Measurements from ENCODE around the gene OR51B2.

GRCh38 chr11:5289696-5290095 is 34.4 kb downstream of the OR51B2 start:
- no peak for TF ChIP-seq CTCF (IDR thresholded peaks at IDR 0.05; ENCODE audit: low read length)
- TF ChIP-seq EZH2phosphoT487 (IDR thresholded peaks at IDR 0.05; ENCODE audit: low read length), result no peak
- no peak for TF ChIP-seq EZH2 (optimal IDR thresholded peaks at IDR 0.05; ENCODE audit: low read depth, low read length)

Data from MM.1S (cell line).